Chondrocyte (in vitro differentiated cells): Measurements from ENCODE around the gene CACNB4. TPM values are rescaled to one million over a fixed set of nuclear protein-coding genes. Genes with fewer than 3 reads are reported as not detected.

Experiments
- DNase-seq: peaks from one replicate; pipeline ENCODE4 v3.0.0; 2021; ENCODE audit warnings: mixed read lengths, low spot score
- H3K27ac Mint-ChIP-seq: one replicate; pipeline ENCODE4 v1.8.0; 2021; ENCODE audit warnings: mild to moderate bottlenecking, moderate library complexity, mixed read lengths; ENCODE audit not compliant: unreplicated experiment
- H3K27me3 Mint-ChIP-seq: 2 replicates; pipeline ENCODE4 v1.8.0; 2021; ENCODE audit warnings: low read depth, mixed read lengths
- H3K36me3 Mint-ChIP-seq: 2 replicates; pipeline ENCODE4 v1.8.0; 2021; ENCODE audit warnings: low read depth, mixed read lengths
- H3K4me1 Mint-ChIP-seq: 2 replicates; pipeline ENCODE4 v1.8.0; 2021; ENCODE audit warnings: low read depth, mild to moderate bottlenecking, mixed read lengths
- H3K4me3 Mint-ChIP-seq: one replicate; pipeline ENCODE4 v1.8.0; 2021; ENCODE audit warnings: mild to moderate bottlenecking, moderate library complexity, mixed read lengths; ENCODE audit not compliant: unreplicated experiment
- H3K9me3 Mint-ChIP-seq: 2 replicates; pipeline ENCODE4 v1.8.0; 2021; ENCODE audit warnings: low read depth, mixed read lengths
- total RNA-seq: library from RNA; stranded (reverse); gene quantifications from 3 replicates; pipeline ENCODE4 v1.2.1, GENCODE V29; 2021
- TF ChIP-seq, protein P1 (sequence below): fragments of 200-600 bp; sonication (generic); IDR thresholded peaks from 2 replicates; pipeline ENCODE4 v1.5.0; 2021; ENCODE audit warnings: antibody characterized with exemption, mild to moderate bottlenecking, moderate library complexity

The CACNB4 gene
- total RNA-seq, 1 donor from 2014 or later, result 2.1 TPM

GRCh38 chr2:151783133-151783520, 315.7 kb downstream of the CACNB4 start:
- no peak overlapping the region for H3K27ac Mint-ChIP-seq
- no peaks in the 10 kb centered on the region for H3K4me1 Mint-ChIP-seq
- TF ChIP-seq, protein P1, sequence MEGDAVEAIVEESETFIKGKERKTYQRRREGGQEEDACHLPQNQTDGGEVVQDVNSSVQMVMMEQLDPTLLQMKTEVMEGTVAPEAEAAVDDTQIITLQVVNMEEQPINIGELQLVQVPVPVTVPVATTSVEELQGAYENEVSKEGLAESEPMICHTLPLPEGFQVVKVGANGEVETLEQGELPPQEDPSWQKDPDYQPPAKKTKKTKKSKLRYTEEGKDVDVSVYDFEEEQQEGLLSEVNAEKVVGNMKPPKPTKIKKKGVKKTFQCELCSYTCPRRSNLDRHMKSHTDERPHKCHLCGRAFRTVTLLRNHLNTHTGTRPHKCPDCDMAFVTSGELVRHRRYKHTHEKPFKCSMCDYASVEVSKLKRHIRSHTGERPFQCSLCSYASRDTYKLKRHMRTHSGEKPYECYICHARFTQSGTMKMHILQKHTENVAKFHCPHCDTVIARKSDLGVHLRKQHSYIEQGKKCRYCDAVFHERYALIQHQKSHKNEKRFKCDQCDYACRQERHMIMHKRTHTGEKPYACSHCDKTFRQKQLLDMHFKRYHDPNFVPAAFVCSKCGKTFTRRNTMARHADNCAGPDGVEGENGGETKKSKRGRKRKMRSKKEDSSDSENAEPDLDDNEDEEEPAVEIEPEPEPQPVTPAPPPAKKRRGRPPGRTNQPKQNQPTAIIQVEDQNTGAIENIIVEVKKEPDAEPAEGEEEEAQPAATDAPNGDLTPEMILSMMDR, result no peak
- H3K36me3 Mint-ChIP-seq, result peaks cover 40% of the 10 kb centered on the region
- H3K9me3 Mint-ChIP-seq, result peaks cover 2% of the 10 kb centered on the region
- no peak for DNase-seq
- H3K27me3 Mint-ChIP-seq, result no peaks in the 10 kb centered on the region
- no peak overlapping the region for H3K4me3 Mint-ChIP-seq

Other genes starting within 250 kb of the CACNB4 start
- gene STAM2, start 76.7 kb upstream of the CACNB4 start, total RNA-seq, result 33.5 to 34.8 TPM (median 34.7 TPM) in 3 replicates
- gene FMNL2, start 236.1 kb upstream of the CACNB4 start, total RNA-seq, result 31.5 to 42.3 TPM (median 33.9 TPM) in 3 replicates